ENCODE measurements around the gene FGF10. TPM values are rescaled to one million over a fixed set of nuclear protein-coding genes. Genes with fewer than 3 reads are reported as not detected.

The FGF10 gene
- total RNA-seq (2014; rRNA removed) (not detected in 2 replicates), Bru-seq, nascent RNA (percentile 1 among the genes with signal in this experiment), BruChase-seq, experiment 1, labeled RNA remaining after a 6-hour chase (percentile 3 among the genes with signal in this experiment), BruChase-seq, experiment 2, labeled RNA remaining after a 2-hour chase (percentile 0 among the genes with signal in this experiment)
- long read RNA-seq, result 0 reads

- no peaks in the 10 kb centered on the region for H3F3A ChIP-seq (ENCODE audit: low read length, unreplicated experiment)
- POLR2A ChIA-PET (ENCODE audit: unreplicated experiment), result interaction anchor here (0.5 kb wide), 1 partner anchor 421 kb away, joined by 3 read pairs; no protein-coding TSS in a partner anchor
- CTCF ChIA-PET, result no interaction called here
- H3K4me2 ChIP-seq (ENCODE audit: low read length), result peak within 1 kb of the TSS; percentile 29
- no peaks in the 10 kb centered on the region for H3K79me2 ChIP-seq (ENCODE audit: low read length)
- H4K20me1 ChIP-seq (ENCODE audit: low read length), result no peaks in the 10 kb centered on the region
- no peak within 1 kb of the TSS for H3K27ac ChIP-seq (ENCODE audit: low read length)
- no peak for TF ChIP-seq EZH2phosphoT487 (IDR thresholded peaks at IDR 0.05; ENCODE audit: borderline replicate concordance, low read length)
- no peak for TF ChIP-seq CTCF (conservative IDR thresholded peaks at IDR 0.05; ENCODE audit: low read depth, low read length)
- no peak for TF ChIP-seq EZH2 (IDR thresholded peaks at IDR 0.05; ENCODE audit: low read length, unreplicated experiment)
- DNase-seq, result no peak
- no peak within 1 kb of the TSS for H2AFZ ChIP-seq (ENCODE audit: low read length)
- 0 out of 2 replicates have a peak within 1 kb of the TSS, but pooled peaks have one; percentile 11 for H3K4me3 ChIP-seq (ENCODE audit: low read length)
- H3K9me3 ChIP-seq (ENCODE audit: low read length), result no peaks in the 10 kb centered on the region
- no TSS peak for BruUV-seq (replicated peaks)
- H3K9ac ChIP-seq (ENCODE audit: low read length), result no peak within 1 kb of the TSS
- H3K9me2 ChIP-seq (replicated peaks; ENCODE audit: low read length), result no peaks in the 10 kb centered on the region
- H3K36me3 ChIP-seq (ENCODE audit: low read depth, low read length), result no peaks in the 10 kb centered on the region
- ATAC-seq, result no peak
- peaks cover 62% of the 10 kb centered on the region for H3K27me3 ChIP-seq (ENCODE audit: low read length)
- intact Hi-C loops (cut with micrococcal nuclease), result no loop called here
- no peaks in the 10 kb centered on the region for H3K4me1 ChIP-seq (ENCODE audit: insufficient read depth, low read length)
Observed at GRCh38 chr5:44389090-44389822, at the start of gene FGF10. Gene FGF10 (minus strand): TSS chr5:44389420. CDS start chr5:44388682, 738 bp downstream.

- ChIA-PET CTCF (no interaction called here), POLR2A (ENCODE audit: unreplicated experiment) (no interaction called here)
- Histone ChIP-seq H3K9me2 (replicated peaks; ENCODE audit: low read length) (no peaks in the 10 kb centered on the region), H3K4me2 (ENCODE audit: low read length) (no peak overlapping the region), H3K27me3 (ENCODE audit: low read length) (peaks cover 8% of the 10 kb centered on the region; the same call in 1 of the 2 replicates), H3K36me3 (ENCODE audit: low read depth, low read length) (no peaks in the 10 kb centered on the region), H3K9me3 (ENCODE audit: low read length) (no peaks in the 10 kb centered on the region), H3F3A (ENCODE audit: low read length, unreplicated experiment) (no peaks in the 10 kb centered on the region), H3K27ac (ENCODE audit: low read length) (no peak overlapping the region), H4K20me1 (ENCODE audit: low read length) (no peaks in the 10 kb centered on the region), H2AFZ (ENCODE audit: low read length) (no peak overlapping the region), H3K4me1 (ENCODE audit: insufficient read depth, low read length) (no peaks in the 10 kb centered on the region), H3K9ac (ENCODE audit: low read length) (no peak overlapping the region), H3K4me3 (ENCODE audit: low read length) (no peak overlapping the region), H3K79me2 (ENCODE audit: low read length) (no peaks in the 10 kb centered on the region)
- intact Hi-C loops (cut with micrococcal nuclease), result no loop called here
- BruUV-seq (replicated peaks), result no TSS peak
- DNase-seq (no peak), ATAC-seq (no peak)
- TF ChIP-seq EZH2 (IDR thresholded peaks at IDR 0.05; ENCODE audit: low read length, unreplicated experiment) (no peak), CTCF (conservative IDR thresholded peaks at IDR 0.05; ENCODE audit: low read depth, low read length) (no peak), EZH2phosphoT487 (IDR thresholded peaks at IDR 0.05; ENCODE audit: borderline replicate concordance, low read length) (no peak)
Observed at GRCh38 chr5:44426944-44427343, 37.7 kb upstream of the FGF10 start.

- ChIA-PET POLR2A (ENCODE audit: unreplicated experiment) (no interaction called here), CTCF (no interaction called here)
- H3K9me3 ChIP-seq (ENCODE audit: low read length), result no peaks in the 10 kb centered on the region; the same call in 1 of the 2 replicates
- intact Hi-C loops (cut with micrococcal nuclease), result no loop called here
- H4K20me1 ChIP-seq (ENCODE audit: low read length), result no peaks in the 10 kb centered on the region
- H3K36me3 ChIP-seq (ENCODE audit: low read depth, low read length), result no peaks in the 10 kb centered on the region
- H3K9ac ChIP-seq (ENCODE audit: low read length), result no peak overlapping the region
- no peak overlapping the region for H2AFZ ChIP-seq (ENCODE audit: low read length)
- BruUV-seq (replicated peaks), result no TSS peak
- DNase-seq (no peak), ATAC-seq (no peak)
- H3K27ac ChIP-seq (ENCODE audit: low read length), result no peak overlapping the region
- H3K27me3 ChIP-seq (ENCODE audit: low read length), result no peaks in the 10 kb centered on the region
- H3K4me3 ChIP-seq (ENCODE audit: low read length), result no peak overlapping the region
- H3K79me2 ChIP-seq (ENCODE audit: low read length), result no peaks in the 10 kb centered on the region
- H3K9me2 ChIP-seq (replicated peaks; ENCODE audit: low read length), result no peaks in the 10 kb centered on the region
- TF ChIP-seq EZH2 (IDR thresholded peaks at IDR 0.05; ENCODE audit: low read length, unreplicated experiment), result no peak
- TF ChIP-seq CTCF (conservative IDR thresholded peaks at IDR 0.05; ENCODE audit: low read depth, low read length), result no peak
- no peak for TF ChIP-seq EZH2phosphoT487 (IDR thresholded peaks at IDR 0.05; ENCODE audit: borderline replicate concordance, low read length)
- H3K4me1 ChIP-seq (ENCODE audit: insufficient read depth, low read length), result no peaks in the 10 kb centered on the region
- H3K4me2 ChIP-seq (ENCODE audit: low read length), result no peak overlapping the region
- H3F3A ChIP-seq (ENCODE audit: low read length, unreplicated experiment), result no peaks in the 10 kb centered on the region
Observed at GRCh38 chr5:44412286-44412685, 23.1 kb upstream of the FGF10 start.

Measured in PC-3 (cell line).